Tibial artery (tissue), 4 donors: ENCODE data around the gene SPATA17.

Source experiments
- DNase-seq, 2 donors: peaks; one replicate each; pipeline ENCODE4 v3.0.0-alpha.2; 2019
- H3K27ac ChIP-seq, 2 donors: fragments of 200-600 bp; sonication (generic) in 1 of 2; 1 replicate in 1 of 2; 2 replicates in 1 of 2; pipeline ENCODE4 v1.5.1; 2018 to 2019; ENCODE audit warnings: mild to moderate bottlenecking in 1 of 2
- H3K27me3 ChIP-seq, 2 donors: fragments of 200-600 bp; sonication (generic) in 1 of 2; one replicate each; pipeline versions ENCODE4 v1.5.1 to v1.6.0; 2016 to 2019
- H3K36me3 ChIP-seq, 3 donors: fragments of 200-600 bp; sonication (generic) in 2 of 3; one replicate each; pipeline ENCODE4 v1.5.1; 2016 to 2019; ENCODE audit warnings: mild to moderate bottlenecking in 2 of 3
- H3K4me1 ChIP-seq, 4 donors: fragments of 200-600 bp; sonication (generic) in 2 of 4; 1 replicate in 3 of 4; 2 replicates in 1 of 4; pipeline ENCODE4 v1.5.1; 2016 to 2019
- H3K4me3 ChIP-seq, 2 donors: fragments of 200-600 bp; sonication (generic) in 1 of 2; 1 replicate in 1 of 2; 2 replicates in 1 of 2; pipeline ENCODE4 v1.5.1; 2018 to 2019; ENCODE audit warnings: mild to moderate bottlenecking in 2 of 2
- H3K9me3 ChIP-seq, 3 donors: fragments of 200-600 bp; sonication (generic) in 1 of 3; one replicate each; pipeline ENCODE4 v1.5.1; 2016 to 2019
- CTCF ChIP-seq, 2 experiments: fragments of 200-600 bp in 1 of 2; fragments of 450-650 bp in 1 of 2; IDR thresholded peaks; one replicate each; pipeline ENCODE4 v1.5.1; 2017 to 2019; ENCODE audit warnings: antibody characterized with exemption in 2 of 2, mild to moderate bottlenecking in 1 of 2, moderate library complexity in 1 of 2
- intact Hi-C: fragments of 100-400 bp; cut with DNase I; formaldehyde crosslinking; loops from one replicate; pipeline ENCODE4 v1.15.0; 2023; ENCODE audit warnings: low total_unique reads

The SPATA17 gene

GRCh38 chr1:217837691-217838090 lies 206.5 kb downstream of the SPATA17 start:
- intact Hi-C loops: no loop called here
- Histone ChIP-seq H3K27ac (no peak overlapping the region), H3K9me3 (no peaks in the 10 kb centered on the region), H3K4me3 (no peak overlapping the region), H3K36me3 (no peaks in the 10 kb centered on the region), H3K4me1 (no peaks in the 10 kb centered on the region), H3K27me3 (no peaks in the 10 kb centered on the region)
- no peak for DNase-seq
- no peak for TF ChIP-seq CTCF (IDR thresholded peaks at IDR 0.05)

GRCh38 chr1:217839161-217839560 lies 208.0 kb downstream of the SPATA17 start:
- no peaks in the 10 kb centered on the region for H3K4me1 ChIP-seq
- H3K36me3 ChIP-seq: no peaks in the 10 kb centered on the region
- H3K27me3 ChIP-seq: no peaks in the 10 kb centered on the region
- H3K9me3 ChIP-seq: no peaks in the 10 kb centered on the region
- no peak for DNase-seq
- no peak for TF ChIP-seq CTCF (IDR thresholded peaks at IDR 0.05)
- intact Hi-C loops: no loop called here
- no peak overlapping the region for H3K4me3 ChIP-seq
- no peak overlapping the region for H3K27ac ChIP-seq

- intact Hi-C loops: no loop called here
- Histone ChIP-seq H3K9me3 (no peaks in the 10 kb centered on the region), H3K27ac (no peak overlapping the region), H3K27me3 (no peaks in the 10 kb centered on the region), H3K4me3 (no peak overlapping the region), H3K4me1 (no peaks in the 10 kb centered on the region), H3K36me3 (no peaks in the 10 kb centered on the region)
- TF ChIP-seq CTCF (IDR thresholded peaks at IDR 0.05): no peak
- no peak for DNase-seq
These were observed 215.6 kb downstream of the SPATA17 start for GRCh38 chr1:217846733-217847132.

DNA sequence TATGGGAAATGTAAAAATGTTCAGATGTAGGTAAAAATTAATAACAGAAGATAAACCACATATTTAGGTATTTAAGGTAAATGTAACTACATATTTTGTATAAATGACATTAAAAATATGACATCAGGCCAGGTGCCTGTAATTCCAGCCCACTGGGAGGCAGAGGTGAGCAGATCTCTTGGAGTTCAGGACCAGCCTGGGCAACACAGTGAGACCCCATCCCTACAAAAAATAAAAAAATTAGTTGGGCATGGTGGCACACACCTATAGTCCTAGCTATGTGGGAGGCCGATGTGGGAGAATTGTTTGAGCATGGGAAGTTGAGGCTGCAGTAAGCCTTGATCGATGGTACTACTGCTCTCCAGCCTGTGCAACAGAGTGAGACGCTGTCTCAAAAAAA lies 216.5 kb downstream of the SPATA17 start:
- no peaks in the 10 kb centered on the region for H3K36me3 ChIP-seq
- no peaks in the 10 kb centered on the region for H3K27me3 ChIP-seq
- no peak for DNase-seq
- intact Hi-C loops: no loop called here
- H3K4me3 ChIP-seq: no peak overlapping the region
- H3K27ac ChIP-seq: no peak overlapping the region
- H3K9me3 ChIP-seq: no peaks in the 10 kb centered on the region
- no peak for TF ChIP-seq CTCF (IDR thresholded peaks at IDR 0.05)
- no peaks in the 10 kb centered on the region for H3K4me1 ChIP-seq

DNA sequence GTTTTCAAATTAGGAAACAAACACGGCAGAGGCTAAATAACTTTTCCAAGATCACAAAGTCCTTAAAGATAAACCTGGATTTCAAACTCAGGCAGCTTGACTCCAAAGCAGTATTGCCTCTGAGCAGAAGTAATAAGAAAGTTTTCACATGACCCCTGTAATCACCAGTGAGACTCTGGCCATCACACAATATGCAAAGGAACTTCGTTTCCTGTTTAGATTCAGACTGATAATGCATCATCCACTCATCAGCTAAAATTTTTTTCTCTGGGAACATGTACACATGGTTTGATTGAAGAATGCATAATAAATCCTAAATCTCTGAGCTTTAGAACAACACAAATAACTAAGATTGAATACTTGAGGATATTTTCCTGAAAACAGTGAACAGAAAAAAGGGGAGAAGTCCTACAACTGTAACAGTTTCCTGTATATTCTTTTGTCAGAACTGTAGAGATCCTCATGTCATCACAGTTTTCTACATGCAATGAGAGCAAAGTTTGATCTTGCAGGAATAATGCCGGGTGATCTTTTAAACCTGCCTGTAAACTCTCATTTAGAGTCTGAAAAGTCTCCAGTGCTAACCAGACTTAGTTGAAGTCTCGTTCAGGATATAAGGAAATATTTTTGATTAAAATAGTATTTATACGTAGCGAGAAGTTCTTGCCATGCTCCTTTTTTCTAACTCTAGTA lies 225.3 kb downstream of the SPATA17 start:
- H3K27ac ChIP-seq: no peak overlapping the region
- H3K4me1 ChIP-seq: peaks cover 0 to 18% (median 9%) of the 10 kb centered on the region in 4 donors
- intact Hi-C loops: no loop called here
- peaks cover 0 to 7% (median 7%) of the 10 kb centered on the region in 3 donors for H3K9me3 ChIP-seq
- H3K36me3 ChIP-seq: no peaks in the 10 kb centered on the region
- H3K4me3 ChIP-seq: no peak overlapping the region
- no peak for DNase-seq
- H3K27me3 ChIP-seq: no peaks in the 10 kb centered on the region
- no peak for TF ChIP-seq CTCF (IDR thresholded peaks at IDR 0.05)

- intact Hi-C loops: no loop called here
- DNase-seq: no peak
- Histone ChIP-seq H3K27ac (no peak overlapping the region), H3K27me3 (no peaks in the 10 kb centered on the region), H3K4me3 (no peak overlapping the region), H3K4me1 (peaks cover 0 to 18% (median 9%) of the 10 kb centered on the region in 4 donors), H3K36me3 (no peaks in the 10 kb centered on the region), H3K9me3 (peaks cover 0 to 7% (median 7%) of the 10 kb centered on the region in 3 donors)
- no peak for TF ChIP-seq CTCF (IDR thresholded peaks at IDR 0.05)
These were observed 225.9 kb downstream of the SPATA17 start for GRCh38 chr1:217857061-217857460.
